Activated gamma-delta T cell treated with anti-CD3 and anti-CD28 coated beads, Interleukin-2, amount 50 U/mL, for 16 hours (primary cell): Measurements from ENCODE around the gene NXPH1.

Source experiments
- DNase-seq: peaks from one replicate; pipeline ENCODE4 v3.0.0-alpha.2; 2020; ENCODE audit warnings: low read depth

Gene NXPH1

DNA sequence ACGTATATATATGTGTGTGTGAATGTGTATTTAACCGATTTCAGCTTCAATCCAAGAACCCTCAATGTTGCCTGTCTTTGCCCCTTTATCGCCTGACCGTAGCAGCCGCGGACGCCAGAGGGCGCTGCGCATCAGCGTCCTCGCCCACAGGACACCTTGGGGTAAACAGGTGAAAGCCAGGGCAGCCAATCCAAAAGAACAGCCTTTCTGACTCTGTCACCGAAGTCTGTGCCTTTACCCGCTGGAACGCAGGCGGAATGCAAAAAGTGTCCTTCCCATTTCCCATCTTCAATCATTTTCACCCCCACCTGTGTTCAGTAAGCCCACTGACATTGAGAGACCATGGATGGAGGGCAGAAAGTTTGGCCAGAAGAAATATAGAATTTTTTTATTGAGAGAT is 3.6 kb downstream of the NXPH1 start:
- DNase-seq, result no peak

DNA sequence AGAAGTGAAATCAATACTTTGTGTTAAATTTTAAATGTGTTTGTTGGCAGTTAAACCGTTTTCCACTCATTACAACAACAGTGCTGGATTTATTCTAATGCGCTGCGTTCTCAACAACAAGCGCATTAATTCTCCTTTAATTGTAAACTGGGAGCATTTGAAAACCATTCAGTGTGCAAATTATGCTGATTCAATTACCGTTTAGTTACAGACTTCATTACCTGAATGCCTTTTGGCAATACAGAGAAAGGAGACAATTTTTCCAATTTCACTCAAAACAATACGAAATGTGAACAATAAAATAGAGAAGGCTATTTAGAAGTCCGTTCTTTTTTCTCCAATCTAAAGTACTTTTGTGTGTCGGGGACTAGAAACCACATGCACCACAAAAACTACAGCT is 4.2 kb downstream of the NXPH1 start:
- DNase-seq, result no peak

DNA sequence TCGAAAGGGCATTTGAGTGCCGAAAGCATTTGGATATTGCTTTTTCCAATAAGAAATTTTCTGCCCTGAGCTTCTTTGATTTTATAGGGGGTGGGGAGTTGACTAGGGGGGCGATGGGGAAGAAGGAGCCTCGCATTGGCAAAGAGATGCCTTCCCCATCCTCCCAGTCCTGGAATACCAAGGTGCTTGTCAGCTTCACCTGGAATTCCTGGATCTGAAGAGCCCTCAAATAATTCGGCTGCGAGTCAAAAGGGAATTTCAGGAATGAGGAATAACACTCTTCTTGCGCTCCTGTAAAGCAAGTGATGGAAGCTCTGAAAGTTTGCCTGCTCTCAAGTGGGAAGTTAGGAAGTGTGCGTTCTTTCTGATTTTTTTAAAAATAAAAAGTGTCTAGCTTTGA is 7.3 kb downstream of the NXPH1 start:
- DNase-seq, result no peak

DNA sequence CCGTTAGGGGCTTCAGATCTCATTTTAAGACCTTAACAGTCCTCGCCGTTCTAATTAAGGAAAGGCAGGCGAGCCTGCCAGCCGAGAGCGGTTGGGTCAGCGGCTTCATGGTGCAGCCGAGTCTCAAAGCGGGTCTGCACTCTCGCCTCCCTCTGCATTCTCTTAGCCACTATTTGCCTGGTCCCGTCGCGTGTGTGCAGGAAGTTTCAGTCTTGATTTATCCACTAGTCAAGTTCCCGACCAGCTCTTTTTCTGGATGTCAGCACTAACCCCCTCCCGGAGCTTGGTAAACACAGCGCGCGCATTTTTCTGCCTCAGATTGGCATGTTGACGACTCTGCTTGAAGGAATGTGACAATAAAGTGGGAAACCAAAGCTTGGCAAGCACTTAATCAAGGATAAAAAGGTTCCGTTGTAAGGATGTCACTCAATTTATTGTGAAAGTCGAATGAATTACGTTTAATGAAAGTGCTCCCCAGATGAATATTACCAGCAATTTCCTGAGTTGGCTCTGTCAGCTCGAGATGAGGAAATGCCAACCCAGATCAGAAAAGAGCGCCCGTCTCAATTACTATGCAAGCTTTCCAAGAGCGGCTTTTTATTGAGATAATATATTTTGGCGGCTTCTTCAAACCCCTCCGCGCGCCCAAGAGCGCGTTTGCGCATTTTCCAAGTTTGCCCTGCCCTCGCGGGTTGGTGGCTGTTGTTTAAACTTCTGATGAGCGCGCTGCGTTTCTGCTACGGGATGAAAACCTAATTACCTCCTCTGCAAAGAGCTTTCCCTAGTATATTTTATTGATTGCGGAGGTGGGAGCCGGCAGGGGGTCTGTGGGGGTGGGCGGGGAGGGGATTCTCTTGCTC is 7.9 kb downstream of the NXPH1 start:
- DNase-seq, result no peak

DNA sequence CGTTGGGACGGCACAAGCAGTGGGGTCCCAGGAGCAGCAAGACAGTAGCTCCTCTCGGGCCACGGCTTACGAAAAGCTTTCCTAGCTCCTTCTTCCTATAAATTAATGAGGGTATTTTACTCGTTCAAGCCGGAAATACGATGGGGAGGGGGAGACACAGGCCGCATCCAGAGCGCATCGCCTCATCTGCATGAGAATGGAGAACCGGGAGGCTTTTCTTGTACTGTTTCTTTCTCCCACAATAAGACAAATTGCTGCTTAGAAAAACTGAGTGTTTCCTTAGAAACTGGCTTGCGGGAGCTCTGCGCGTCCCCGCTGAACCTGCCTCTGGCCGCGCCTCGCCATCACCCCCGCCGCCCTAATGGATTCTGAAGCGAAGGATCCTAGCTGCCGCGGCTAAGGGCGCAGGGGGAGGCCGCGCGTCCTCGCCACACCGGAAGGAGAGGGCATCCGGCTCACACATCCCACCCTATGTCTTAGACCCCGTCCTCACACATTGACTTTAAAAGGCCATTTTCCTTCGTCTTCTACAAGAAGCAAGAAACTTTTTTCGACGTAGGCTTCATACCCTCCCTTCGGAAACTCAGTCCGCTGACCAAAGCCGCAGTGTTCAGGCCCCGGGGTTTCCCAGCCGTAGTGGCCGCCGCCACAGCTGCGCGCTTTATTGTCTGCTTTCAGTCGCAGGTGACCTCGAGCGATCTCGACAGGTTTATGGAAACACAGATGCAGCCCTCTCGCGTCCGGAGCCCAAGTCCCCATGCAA is 8.8 kb downstream of the NXPH1 start:
- DNase-seq, result no peak

DNA sequence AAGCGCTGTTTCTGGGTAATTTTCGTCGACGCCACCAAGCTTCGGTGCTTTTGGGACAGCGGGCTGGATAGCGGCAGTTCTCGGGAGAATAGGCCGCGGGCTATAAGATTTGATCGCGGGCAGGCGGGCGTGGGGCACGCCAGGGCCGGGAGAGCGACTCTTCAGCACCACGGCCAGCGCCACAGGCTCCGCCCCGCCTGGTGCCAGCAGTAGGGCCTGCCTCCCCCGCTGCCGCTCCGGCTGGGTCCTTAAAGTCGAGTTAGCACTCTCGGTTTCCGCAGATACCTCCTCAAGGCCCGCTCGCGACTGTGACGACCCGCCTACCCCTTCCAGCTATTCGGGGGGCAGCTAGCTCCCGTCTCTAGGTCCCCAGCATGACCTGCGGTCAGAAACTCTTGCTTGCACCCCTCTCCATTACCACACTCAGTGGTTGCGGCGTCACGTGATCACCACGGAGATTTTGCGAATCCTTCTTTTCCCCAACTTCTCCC is 9.4 kb downstream of the NXPH1 start:
- DNase-seq, result no peak

DNA sequence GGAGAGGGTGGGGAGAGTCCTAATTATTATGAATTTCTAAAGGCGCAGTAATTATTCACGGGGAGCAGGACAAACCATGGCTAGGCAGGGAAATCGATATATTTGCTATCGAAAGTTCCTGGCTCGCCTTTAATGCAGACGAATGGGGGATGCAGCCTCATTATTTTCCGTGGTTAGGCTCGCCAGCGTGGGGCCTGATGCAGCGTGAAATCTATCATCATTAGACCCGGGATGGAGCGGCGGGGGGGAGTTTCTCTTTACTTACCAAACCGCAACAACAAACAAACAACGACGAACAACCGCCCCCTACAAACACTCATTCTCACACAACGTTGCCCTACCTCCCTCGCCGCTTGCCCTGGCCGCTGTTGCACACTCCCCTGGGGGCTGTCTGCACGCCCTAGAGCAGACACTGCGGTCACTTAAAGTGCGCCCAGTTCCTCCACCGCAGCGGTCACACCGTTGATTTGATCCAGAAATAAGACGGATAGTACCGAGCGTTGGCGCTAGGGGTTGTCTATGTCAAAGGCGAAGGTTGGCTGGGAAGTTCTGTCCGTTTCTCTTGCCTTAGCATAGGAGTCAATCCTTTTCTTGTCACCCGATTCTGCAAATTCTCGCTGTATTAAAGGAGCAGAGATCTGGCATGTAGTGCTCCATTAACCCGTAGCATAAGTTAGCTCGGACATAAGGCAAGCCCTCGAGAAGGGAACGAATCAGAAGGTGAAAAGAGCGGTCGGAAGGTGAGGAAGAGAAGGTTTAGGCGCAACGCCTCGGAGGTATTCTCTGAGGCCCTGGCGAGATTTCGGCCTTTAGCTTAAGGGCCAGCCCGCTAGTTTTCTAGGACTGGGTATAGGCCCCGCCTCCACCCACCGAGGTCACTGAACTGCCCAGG is 10.4 kb downstream of the NXPH1 start:
- no peak for DNase-seq

DNA sequence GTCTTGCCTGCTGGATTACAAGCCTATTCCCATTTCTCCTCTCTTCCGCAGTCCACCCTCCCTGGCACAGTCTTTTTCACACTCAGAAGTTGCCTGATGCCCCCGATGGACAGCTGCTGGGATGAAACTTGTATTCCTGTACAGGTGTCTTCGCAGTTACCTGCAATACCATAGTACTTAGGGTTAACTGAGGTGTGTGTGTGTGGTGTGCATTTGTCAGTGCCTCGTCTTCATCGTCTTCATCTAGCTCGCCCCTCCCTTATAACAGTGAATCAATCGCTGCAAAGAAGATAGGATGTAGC is 11.0 kb downstream of the NXPH1 start:
- DNase-seq, result no peak

DNA sequence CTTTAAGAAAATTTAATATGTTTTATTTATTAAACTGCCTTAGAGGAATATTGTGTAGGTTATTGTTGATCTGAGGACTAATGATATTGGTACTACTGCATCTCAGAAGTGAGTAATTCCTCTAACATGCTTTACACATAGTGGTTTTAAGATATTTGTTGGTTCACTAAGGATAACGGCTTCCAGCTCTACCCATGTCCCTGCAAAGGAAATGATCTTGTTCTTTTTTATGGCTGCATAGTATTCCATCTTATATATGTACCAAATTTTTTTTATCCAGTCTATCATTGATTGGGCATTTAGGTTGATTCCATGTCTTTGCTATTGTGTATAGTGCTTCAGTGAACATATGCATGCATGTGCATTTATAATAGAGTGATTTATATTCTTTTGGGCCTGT is 20.1 kb downstream of the NXPH1 start:
- no peak for DNase-seq

DNA sequence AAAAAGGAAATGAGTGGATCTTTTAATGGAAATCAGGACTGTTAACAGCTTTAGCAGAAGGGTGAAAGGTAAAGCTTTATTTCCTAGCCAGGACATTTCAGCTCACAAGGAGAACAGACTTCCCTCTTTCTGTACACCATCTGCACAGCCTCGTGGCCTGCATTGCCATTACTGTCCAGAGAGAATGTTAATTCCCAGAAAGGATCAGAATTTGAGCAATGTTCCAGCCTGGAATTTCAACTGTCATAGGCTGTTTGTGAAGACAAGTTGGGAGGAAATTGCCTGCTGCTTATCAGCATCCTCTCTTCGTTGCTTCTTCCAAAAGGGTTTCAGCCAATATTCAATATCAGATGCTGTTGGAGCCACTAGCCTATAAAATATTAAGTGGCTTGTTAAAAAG is 22.0 kb downstream of the NXPH1 start:
- DNase-seq, result no peak

DNA sequence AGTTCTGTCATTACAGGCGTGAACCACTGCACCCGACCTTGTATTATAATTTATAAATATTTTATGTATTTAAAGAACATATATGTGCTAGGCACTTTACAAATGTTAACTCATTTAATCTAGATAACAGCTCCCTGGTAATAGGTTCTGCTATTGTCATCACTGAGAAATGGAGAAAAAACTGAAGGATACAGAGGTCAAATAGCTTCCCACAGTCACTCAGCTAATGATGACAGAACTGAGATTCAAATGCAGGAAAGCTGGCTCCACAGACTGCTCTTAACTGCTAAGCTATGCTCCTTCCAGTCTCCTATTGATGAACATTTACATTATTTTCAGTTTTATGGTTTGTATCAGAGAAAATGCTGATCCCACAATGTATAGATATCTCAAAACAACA is 28.9 kb downstream of the NXPH1 start:
- no peak for DNase-seq

DNA sequence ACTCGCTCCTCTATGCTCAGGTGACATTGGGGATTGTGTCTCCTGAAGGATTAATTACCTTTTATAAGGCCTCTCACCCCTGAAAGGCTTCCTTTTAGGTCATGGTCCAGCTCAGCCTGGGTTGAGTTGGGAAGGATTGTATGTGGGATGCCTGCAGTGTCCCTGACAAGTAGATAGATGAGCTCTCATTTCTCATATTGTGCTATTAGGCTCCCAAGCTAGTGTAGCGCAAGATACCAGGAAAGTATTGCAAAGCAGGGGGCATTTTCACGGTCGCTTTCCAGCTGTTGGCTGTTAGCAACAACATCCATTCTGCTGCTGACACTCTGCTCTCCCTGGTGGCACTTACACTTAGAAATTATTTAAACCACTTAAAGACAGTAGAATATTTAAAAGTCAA is 31.9 kb downstream of the NXPH1 start:
- no peak for DNase-seq

DNA sequence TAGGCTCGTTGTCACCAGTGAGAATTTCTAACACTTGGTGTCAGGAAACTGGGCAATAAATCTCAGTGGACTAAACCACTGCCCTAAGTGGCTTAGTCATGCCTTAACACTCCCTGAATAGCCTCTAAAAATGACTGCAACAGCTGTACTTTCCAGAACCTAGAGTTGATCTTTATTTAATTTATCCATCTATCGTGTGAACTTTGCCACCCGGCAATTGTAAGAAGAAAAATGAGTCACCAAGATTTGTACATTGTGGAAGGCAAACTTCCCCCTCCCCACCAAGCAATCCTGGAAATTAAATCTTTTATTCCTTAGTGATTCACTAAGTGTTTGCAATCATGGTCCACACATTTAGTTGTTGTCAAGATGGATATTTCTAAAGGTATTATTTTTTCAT is 47.1 kb downstream of the NXPH1 start:
- DNase-seq, result no peak

DNA sequence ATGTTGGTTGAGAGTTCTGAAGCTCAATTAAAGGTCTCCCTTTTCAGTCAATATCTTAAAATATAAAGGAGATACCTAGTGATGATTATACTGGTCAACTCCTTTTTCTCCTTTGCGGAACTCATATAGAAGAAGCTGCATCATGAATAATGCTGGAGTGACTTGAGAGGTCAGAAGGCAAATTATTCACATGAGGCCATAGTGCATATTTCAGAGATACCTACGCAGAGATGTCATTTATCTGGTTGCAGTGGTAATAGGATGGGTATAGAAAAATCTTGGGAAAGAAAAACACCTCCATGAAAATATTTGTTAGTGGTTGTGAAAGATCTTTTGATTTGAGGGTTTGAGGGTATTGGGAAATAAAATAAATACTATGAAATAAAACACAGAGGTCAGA is 47.7 kb downstream of the NXPH1 start:
- no peak for DNase-seq

DNA sequence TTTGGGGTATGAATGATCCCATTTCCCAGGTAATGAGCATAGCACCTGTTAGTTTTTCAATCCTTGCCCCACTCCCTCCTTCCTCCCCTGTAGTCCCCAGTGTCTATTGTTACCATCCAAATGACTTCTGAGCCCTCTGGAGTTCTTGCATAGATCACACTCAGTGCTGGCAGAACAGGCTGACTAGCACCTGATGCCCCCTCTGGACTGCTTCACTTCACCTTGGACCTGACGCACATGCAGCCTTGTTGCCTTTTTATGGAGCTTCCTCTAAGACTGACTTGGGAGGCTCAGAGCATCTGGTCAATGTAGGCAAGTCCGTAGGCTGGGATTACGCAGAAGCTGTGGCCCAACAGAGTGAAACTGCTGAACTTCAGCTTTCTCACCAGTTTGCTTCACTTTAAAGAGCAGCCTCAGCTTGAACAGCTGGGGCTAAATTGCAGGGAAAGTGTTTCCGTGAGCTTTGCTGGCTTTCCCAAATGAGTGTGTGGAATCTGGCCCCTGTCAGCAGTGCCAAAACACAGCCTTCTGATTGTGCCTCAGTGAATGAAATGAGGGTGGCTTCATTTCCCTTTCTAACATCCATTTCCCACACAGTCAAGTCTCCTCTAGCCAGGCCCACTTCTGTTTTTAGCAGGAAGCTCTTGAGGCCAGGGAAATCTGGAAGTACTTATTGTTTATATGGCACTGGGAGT is 48.5 kb downstream of the NXPH1 start:
- DNase-seq, result no peak

DNA sequence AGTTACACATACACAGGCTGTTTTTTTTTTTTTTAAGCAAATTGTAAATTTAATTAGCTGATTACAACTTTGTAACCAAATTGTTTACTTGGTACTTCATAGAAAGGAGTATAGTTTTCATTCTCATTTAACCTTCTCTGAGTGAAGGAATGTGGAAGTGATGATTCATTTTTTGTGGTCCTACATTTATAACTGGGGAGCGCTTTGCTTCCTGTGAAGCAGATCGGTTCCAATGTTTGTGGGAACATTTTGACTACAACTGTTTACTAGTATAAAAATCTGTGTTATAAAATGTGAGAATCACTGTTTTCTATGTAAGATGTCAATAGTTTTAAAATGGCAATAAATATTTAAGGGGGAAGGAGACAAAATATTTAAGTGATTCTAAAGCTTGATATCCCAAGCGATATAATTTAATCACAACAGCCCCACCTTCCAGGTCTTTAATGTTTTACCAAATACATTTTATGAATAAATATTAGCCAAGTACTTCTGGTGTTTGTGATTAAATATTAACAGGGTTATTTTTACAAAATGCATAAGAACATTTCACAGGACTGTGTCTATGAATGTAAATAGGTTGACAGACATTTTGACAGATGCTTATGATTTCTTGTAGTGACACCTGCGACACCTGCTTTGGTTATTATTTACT is 57.1 kb downstream of the NXPH1 start:
- DNase-seq, result no peak

DNA sequence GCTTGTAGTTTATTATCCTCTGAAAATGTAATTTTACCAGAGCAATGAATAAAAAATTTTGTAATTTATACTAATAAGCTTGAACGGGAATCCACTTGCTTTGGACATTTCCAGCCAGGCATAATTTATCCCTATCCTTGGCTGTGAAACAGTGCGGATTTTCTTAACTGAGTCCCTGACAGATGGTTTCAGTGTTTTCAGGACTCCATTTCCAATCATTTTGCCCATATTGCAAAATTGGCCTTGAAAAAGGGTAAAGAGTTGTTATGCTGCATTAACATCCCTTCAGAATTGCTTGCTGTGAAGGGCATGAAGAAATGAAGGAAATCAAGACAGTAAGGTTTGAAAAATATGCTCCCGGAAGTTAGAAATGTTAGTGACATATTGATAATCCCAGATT is 57.7 kb downstream of the NXPH1 start:
- DNase-seq, result no peak

DNA sequence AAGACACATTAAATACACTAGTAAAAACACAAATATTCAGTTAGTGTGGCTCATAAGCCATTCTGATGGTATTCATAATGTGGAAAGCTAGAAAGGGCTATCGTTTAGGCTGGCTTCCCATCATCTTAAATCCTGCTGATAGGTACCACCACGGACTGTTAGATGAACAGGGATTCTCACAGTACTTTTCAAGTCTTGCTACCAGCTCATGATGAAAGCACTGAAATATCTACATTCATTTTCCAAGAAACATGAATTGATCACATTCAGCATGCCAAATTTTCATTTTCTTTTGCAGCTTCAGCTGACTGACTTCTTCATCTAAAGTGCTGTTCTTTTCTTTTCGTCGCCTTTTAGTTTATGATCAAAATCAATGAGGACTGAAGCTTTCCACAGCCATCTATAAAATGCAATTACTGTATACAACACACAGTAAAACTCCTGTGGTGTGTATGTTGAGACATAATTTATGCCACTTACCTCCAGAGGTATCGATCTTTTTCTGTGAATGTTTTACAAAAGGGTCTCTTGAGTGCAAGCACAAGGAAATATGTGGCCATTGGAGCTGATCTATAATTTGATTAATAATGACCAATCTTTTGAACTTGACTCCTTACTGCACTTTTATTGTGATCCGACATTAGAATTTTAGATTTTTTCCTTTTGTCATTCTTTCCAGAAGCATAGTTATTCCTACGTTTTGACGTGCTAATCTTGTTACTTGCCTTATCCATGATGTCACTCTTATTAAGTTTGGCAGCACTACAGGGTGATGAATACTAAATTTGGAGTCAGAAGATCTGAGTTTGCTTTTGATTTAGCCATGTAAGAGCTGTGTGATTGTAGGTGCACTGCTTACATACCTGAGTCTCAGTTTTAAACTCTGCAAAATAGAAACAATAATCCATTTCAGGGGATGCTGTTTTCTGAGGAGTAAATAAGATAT is 58.4 kb downstream of the NXPH1 start:
- DNase-seq, result no peak

DNA sequence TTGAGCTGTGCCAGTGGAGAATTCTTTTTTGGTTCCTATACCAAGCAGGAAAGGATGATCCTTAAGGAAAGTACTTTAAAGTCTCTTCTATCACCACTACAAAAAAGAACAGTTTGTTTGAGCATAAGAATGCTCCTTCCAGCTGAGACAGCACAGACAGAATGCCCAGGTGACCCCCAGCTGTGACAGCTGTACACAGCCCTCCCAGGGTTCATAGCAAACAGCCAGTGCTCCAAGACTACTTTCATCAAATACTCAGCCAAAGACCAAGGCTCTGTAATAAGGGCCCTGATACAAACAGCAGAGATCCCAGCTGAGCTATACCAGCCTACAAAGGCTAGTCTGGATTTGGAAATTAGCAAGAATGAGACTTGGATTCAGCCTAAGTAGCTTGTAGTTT is 65.7 kb downstream of the NXPH1 start:
- DNase-seq, result no peak

DNA sequence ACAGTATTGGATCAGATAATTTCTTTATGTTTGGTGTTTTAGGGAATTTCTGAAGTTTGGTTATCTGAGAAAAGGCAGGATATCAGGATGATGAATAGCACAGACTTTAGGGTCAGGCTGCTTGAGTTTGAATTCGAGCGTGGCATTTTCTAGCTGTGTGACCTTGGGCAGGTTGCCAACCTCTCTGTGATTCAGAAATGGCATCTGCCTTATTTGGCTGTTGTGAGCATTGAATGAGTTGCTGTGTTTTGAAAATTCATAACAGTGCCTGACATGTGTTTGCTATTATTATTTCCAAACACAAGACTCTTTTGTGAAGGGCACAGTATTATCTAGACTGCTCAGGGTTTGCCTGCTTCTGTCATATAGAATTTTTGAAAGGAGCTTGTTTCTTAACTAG is 66.9 kb downstream of the NXPH1 start:
- no peak for DNase-seq
